Endothelial cell of umbilical vein (primary cell): ENCODE results near the gene PLA2G4E.

Experiments used
- CTCF ChIP-seq, 2 donors: IDR thresholded peaks; 1 replicate in 1 of 2; 2 replicates in 1 of 2; pipeline ENCODE4 v1.5.1; 2011; ENCODE audit warnings: low read length in 2 of 2, mild to moderate bottlenecking in 2 of 2, moderate library complexity in 2 of 2, control low read depth in 1 of 2, inconsistent platforms in 1 of 2, low read depth in 1 of 2; ENCODE audit not compliant: insufficient read depth in 1 of 2; ENCODE audit errors: extremely low read depth in 1 of 2
- EZH2 ChIP-seq: IDR thresholded peaks from 2 replicates; pipeline ENCODE4 v1.6.1; 2012; ENCODE audit warnings: borderline replicate concordance, low read depth, mild to moderate bottlenecking, moderate library complexity, low read length, inconsistent platforms; ENCODE audit not compliant: severe bottlenecking
- MAX ChIP-seq: IDR thresholded peaks from 2 replicates; pipeline ENCODE4 v1.6.1; 2011; ENCODE audit not compliant: insufficient read depth, insufficient read length
- MYC ChIP-seq: IDR thresholded peaks from one replicate; pipeline ENCODE4 v1.6.1; 2011; ENCODE audit warnings: mild to moderate bottlenecking, low read depth, low read length
- POLR2A ChIP-seq: IDR thresholded peaks from 2 replicates; pipeline ENCODE4 v1.6.1; 2012; ENCODE audit warnings: low read depth, mild to moderate bottlenecking, control low read depth, low read length
- POLR2AphosphoS5 ChIP-seq: IDR thresholded peaks from 2 replicates; pipeline ENCODE4 v1.6.1; 2012; ENCODE audit warnings: low read depth, mild to moderate bottlenecking, control low read depth, low read length, moderate library complexity; ENCODE audit not compliant: insufficient read depth

DNA sequence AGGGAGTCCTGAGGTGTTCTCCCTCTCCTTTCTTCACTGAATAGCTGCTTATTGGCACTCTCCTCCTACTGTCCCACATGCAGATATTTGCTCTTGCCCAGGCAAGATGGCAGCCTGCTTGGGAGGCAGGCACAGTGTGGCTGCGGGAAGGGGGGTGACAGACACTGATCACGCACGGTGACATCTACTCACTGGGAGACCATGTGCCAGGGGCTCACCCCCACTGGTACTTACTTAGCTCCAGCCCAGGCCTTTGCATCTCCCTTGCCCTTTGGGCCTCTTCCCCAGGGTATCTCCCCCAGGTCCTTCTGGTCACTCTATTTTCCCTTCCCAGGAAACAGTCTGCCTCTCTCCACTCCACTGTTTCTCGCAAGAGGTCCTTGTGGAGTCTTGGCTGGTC lies 6.4 kb downstream of the PLA2G4E start:
- TF ChIP-seq MYC (no peak), MAX (no peak), EZH2 (no peak), CTCF (IDR thresholded peaks at IDR 0.05; ENCODE audit: extremely low read depth in 1 of 2, insufficient read depth in 1 of 2, low read depth in 1 of 2, low read length in 2 of 2) (no peak), POLR2A (no peak), POLR2AphosphoS5 (no peak)
